ENCODE results near the gene ANP32D. TPM values are rescaled to one million over a fixed set of nuclear protein-coding genes. Genes with fewer than 3 reads are reported as not detected.
"Not testable (repeated sequence)": the region's sequence is repeated elsewhere in the genome, so short reads cannot be mapped to it uniquely, and the experiment has no call there.

Gene ANP32D
- total RNA-seq, 2 donors from 2014 or later = not detected

DNA sequence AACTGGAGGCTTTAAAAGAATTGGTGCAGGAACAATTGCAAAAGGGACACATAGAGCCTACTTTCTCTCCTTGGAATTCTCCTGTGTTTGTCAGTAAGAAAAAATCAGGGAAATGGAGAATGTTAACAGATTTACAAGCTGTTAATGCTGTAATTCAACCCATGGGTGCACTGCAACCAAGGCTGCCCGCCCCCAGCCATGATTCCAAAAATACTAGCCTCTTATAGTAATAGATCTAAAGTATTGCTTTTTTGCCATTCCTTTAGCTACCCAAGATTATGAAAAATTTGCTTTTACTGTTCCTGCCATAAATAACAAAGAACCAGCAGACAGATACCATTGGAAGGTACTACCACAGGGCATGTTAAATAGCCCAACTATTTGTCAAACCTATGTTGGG, 37.8 kb downstream of the ANP32D start:
- no peak for DNase-seq
- Histone ChIP-seq H3K36me3 (no peaks in the 10 kb centered on the region), H3K9ac (ENCODE audit: low read depth in 2 of 2, low read length in 2 of 2) (no peak overlapping the region), H3K27ac (no peak overlapping the region), H3K4me3 (no peak overlapping the region), H3K27me3 (no peaks in the 10 kb centered on the region), H3K9me3 (no peaks in the 10 kb centered on the region), H3K4me1 (no peaks in the 10 kb centered on the region)
- TF ChIP-seq CTCF (IDR thresholded peaks at IDR 0.05) = no peak
- intact Hi-C loops (cut with DNase I) = no loop called here

DNA sequence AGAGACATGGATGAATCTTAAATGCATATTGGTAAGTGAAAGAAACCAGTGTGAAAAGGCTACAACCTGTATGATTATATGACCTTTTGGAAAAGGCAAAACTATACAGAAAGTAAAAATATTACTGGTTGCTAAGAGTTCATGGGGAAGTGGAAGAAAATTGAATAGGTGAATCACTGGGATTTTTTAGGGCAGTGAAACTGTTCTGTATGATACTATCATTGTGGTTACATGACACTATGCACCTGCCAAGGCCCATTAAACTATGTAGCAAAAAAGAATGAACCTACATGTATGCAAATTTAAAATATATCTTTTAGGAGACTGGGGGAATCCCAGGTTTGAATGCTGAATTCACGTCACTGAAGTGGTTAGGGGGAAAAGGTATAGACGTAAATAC, 40.5 kb downstream of the ANP32D start:
- H3K4me1 ChIP-seq = no peaks in the 10 kb centered on the region
- H3K4me3 ChIP-seq = no peak overlapping the region
- H3K9me3 ChIP-seq = no peaks in the 10 kb centered on the region
- no peak for DNase-seq
- no peak for TF ChIP-seq CTCF (IDR thresholded peaks at IDR 0.05)
- no peak overlapping the region for H3K9ac ChIP-seq (ENCODE audit: low read depth in 2 of 2, low read length in 2 of 2)
- no peaks in the 10 kb centered on the region for H3K27me3 ChIP-seq
- no peak overlapping the region for H3K27ac ChIP-seq
- H3K36me3 ChIP-seq = no peaks in the 10 kb centered on the region
- intact Hi-C loops (cut with DNase I) = no loop called here

GRCh38 chr12:48514728-48515127, 42.4 kb downstream of the ANP32D start:
- H3K9ac ChIP-seq (ENCODE audit: low read depth in 2 of 2, low read length in 2 of 2) = no peak overlapping the region
- H3K4me1 ChIP-seq = no peaks in the 10 kb centered on the region
- DNase-seq = no peak
- H3K27ac ChIP-seq = no peak overlapping the region
- TF ChIP-seq CTCF (IDR thresholded peaks at IDR 0.05) = no peak
- no peaks in the 10 kb centered on the region for H3K9me3 ChIP-seq
- no peaks in the 10 kb centered on the region for H3K27me3 ChIP-seq
- no peak overlapping the region for H3K4me3 ChIP-seq
- H3K36me3 ChIP-seq = no peaks in the 10 kb centered on the region
- intact Hi-C loops (cut with DNase I) = no loop called here

GRCh38 chr12:48520381-48520780, 48.0 kb downstream of the ANP32D start:
- DNase-seq, H3K36me3 ChIP-seq, H3K4me1 ChIP-seq: not testable (repeated sequence)

More at GRCh38 chr12:48520381-48520780, 48.0 kb downstream of the ANP32D start:
- H3K27me3 ChIP-seq; intact Hi-C loops (cut with DNase I); H3K4me3 ChIP-seq; H3K9me3 ChIP-seq; H3K9ac ChIP-seq (ENCODE audit: low read depth in 2 of 2, low read length in 2 of 2); H3K27ac ChIP-seq: not testable (repeated sequence)

Other genes starting within 250 kb of the ANP32D start
- 1 to 10 TPM; 7.4 TPM for gene ZNF641, start 121.6 kb upstream of the ANP32D start, total RNA-seq
- gene C12orf54, start 9.9 kb downstream of the ANP32D start, total RNA-seq = not detected
- not detected for gene OR8S1, start 53.1 kb downstream of the ANP32D start, total RNA-seq
- gene LALBA, start 97.5 kb downstream of the ANP32D start, total RNA-seq = not detected
- gene KANSL2, start 209.7 kb downstream of the ANP32D start, total RNA-seq = 10 to 100 TPM; 16.1 to 24.3 TPM
- 10 to 100 TPM; 26.3 to 38.7 TPM for gene CCNT1, start 244.1 kb downstream of the ANP32D start, total RNA-seq

Measured in colonic mucosa (tissue), 4 donors.